Subcutaneous abdominal adipose tissue (tissue), 5 donors: ENCODE results near the gene PARD6G.

Source experiments
- H3K27ac ChIP-seq: one replicate; pipeline ENCODE4 v1.7.0; 2013; ENCODE audit warnings: low read depth, mild to moderate bottlenecking, inconsistent platforms, low read length, moderate library complexity
- H3K27me3 ChIP-seq, 5 donors: one replicate each; pipeline ENCODE4 v1.7.0; 2013; ENCODE audit warnings: low read length in 5 of 5, inconsistent platforms in 1 of 5; ENCODE audit not compliant: control insufficient read depth in 5 of 5, insufficient read depth in 4 of 5
- H3K36me3 ChIP-seq, 5 donors: one replicate each; pipeline ENCODE4 v1.7.0; 2013; ENCODE audit warnings: low read length in 5 of 5; ENCODE audit not compliant: control insufficient read depth in 5 of 5, insufficient read depth in 5 of 5
- H3K4me1 ChIP-seq, 5 donors: one replicate each; pipeline ENCODE4 v1.7.0; 2013; ENCODE audit warnings: low read length in 5 of 5, mild to moderate bottlenecking in 3 of 5, moderate library complexity in 1 of 5; ENCODE audit not compliant: control insufficient read depth in 5 of 5, insufficient read depth in 5 of 5
- H3K4me3 ChIP-seq, 5 donors: one replicate each; pipeline ENCODE4 v1.7.0; 2013; ENCODE audit warnings: low read length in 5 of 5, low read depth in 1 of 5
- H3K9ac ChIP-seq, 5 donors: one replicate each; pipeline ENCODE4 v1.7.0; 2013; ENCODE audit warnings: low read length in 5 of 5, mild to moderate bottlenecking in 4 of 5, moderate library complexity in 3 of 5
- H3K9me3 ChIP-seq, 5 donors: one replicate each; pipeline ENCODE4 v1.7.0; 2013; ENCODE audit warnings: low read length in 5 of 5; ENCODE audit not compliant: control insufficient read depth in 5 of 5
- donor health status: healthy.
- donor health status: healthy.
- donor health status: healthy.
- donor health status: healthy.
- donor health status: healthy.

Gene PARD6G

DNA sequence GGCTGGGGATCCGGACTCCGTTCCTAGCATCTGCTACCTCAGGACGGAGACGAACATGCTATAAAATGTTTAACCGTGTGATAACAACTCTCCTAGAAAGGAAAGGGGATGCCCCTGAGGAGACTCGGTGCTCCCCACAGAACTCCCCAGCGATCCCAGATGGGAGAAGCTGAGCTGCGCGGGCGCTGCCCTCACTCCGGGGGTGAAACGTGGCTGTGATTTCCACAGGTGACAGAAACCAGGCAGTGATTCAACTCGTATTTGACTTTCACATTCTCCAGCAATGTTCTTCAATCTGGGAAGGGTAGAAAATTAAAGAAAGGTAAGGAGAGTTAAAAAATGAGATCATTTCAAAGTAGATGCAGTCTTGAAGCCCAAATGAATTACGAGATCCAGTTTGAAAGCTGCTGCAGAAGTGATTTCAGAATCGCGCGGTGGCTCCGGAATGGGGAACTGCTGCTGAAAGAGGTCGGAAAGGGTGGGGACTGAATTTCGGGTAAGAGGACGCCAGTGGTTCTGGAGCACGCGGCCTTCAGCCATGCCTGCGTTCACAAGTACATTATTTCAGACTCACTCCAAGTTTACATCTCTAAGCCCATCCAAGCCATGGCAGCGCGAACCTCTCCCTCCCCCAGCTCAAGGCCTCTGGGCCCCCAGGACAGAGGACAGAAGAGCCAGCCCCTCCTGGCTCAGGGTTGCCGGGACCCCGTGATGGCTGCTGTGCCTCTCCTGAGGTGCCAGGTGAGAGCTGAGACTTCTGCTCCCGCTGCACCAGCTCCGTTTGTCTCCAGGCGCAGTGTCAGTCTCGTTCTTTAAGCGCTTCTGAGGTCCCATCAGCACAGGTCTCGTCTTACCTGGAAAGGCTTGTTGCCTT is 98.8 kb downstream of the PARD6G start:
- H3K4me1 ChIP-seq: peaks cover 0 to 29% (median 21%) of the 10 kb centered on the region in 5 donors
- no peaks in the 10 kb centered on the region for H3K9me3 ChIP-seq
- H3K36me3 ChIP-seq: peaks cover 0 to 4% (median 0%) of the 10 kb centered on the region in 5 donors
- no peak overlapping the region for H3K27ac ChIP-seq
- H3K4me3 ChIP-seq: peak overlapping the region; percentile 70 to 95 (median 77)
- H3K9ac ChIP-seq: peak overlapping the region in 3 of 5 donors; percentile 23 to 54 (median 45)
- H3K27me3 ChIP-seq: no peaks in the 10 kb centered on the region

GRCh38 chr18:80147418-80148325 is 99.6 kb downstream of the PARD6G start:
- no peak overlapping the region for H3K27ac ChIP-seq
- peak overlapping the region; percentile 70 to 95 (median 77) for H3K4me3 ChIP-seq
- peaks cover 0 to 29% (median 21%) of the 10 kb centered on the region in 5 donors for H3K4me1 ChIP-seq
- H3K9me3 ChIP-seq: no peaks in the 10 kb centered on the region
- H3K36me3 ChIP-seq: peaks cover 0 to 4% (median 0%) of the 10 kb centered on the region in 5 donors
- H3K27me3 ChIP-seq: no peaks in the 10 kb centered on the region
- peak overlapping the region in 3 of 5 donors; percentile 23 to 58 (median 54) for H3K9ac ChIP-seq

DNA sequence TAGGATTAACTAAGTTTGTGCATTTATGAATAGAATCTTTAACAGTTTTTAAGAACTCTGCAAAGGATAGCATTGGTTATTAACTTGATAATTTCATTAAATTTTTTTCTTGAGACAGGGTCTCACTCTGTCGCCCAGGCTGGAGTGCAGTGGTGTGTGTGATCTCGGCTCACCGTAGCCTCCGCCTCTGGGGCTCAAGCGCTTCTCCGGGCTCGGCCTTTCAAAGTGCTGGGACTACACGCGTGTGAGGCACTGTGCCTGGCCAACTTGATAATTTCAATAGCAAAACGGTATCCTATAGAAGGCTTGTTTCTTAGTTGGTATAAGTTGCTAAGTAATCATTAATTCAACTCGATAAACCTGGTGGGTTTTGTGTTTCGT is 100.3 kb downstream of the PARD6G start:
- H3K9ac ChIP-seq: peak overlapping the region in 1 of 5 donors; percentile 23
- H3K4me1 ChIP-seq: peaks cover 0 to 29% (median 21%) of the 10 kb centered on the region in 5 donors
- no peak overlapping the region for H3K27ac ChIP-seq

DNA sequence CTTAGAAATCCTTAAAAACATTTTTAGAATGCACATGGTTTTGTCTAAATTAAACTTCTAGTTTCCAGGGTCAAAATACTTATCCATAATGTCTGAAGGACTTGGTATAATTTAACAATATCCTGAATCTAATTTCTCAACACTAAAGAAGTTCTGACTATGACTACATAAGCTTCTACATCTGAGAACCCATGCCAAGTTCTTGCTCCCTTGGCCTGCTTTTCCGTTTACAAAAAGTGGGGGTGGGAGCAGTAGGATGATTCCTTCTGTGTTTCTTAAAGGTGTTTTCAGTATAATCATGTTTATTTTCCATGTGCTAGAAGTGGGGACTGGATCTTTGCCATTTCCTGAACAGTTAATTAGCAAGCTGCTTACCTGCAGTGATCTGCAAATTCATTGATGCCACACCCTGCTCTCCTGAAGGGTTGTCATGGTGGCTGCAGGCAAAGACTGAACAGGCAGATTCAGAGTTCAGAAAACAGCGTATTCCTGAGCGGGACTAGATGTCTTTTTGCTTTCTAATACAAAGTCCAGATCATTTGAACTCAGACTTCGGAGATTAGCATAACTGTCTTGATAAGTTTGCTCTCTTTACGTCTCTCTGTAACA is 102.0 kb downstream of the PARD6G start:
- Histone ChIP-seq H3K9me3 (no peaks in the 10 kb centered on the region), H3K4me1 (peaks cover 0 to 29% (median 21%) of the 10 kb centered on the region in 5 donors), H3K27me3 (no peaks in the 10 kb centered on the region)

More for the DNA sequence above, 100.3 kb downstream of the PARD6G start:
- Histone ChIP-seq H3K4me3 (peak overlapping the region; percentile 23 to 95 (median 75)), H3K9me3 (no peaks in the 10 kb centered on the region), H3K27me3 (no peaks in the 10 kb centered on the region), H3K36me3 (peaks cover 0 to 4% (median 0%) of the 10 kb centered on the region in 5 donors)

DNA sequence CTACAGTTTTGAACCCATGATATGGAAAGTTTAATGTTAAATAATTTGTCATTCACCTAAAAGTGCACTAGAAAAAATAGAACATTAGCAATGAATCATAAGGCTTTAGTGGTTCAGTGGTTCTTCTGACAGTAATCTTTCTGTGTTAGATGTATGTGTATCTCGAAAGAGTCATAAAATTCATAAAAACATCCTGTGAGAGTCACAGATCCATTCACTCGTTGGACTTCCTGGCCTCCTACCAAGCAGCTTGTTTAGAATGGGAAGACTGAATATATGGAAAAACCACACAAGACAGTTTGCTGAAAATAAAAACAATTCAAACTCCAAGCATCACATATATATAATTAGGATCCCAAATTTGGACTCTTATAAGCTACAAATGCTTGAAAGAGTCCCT is 103.4 kb downstream of the PARD6G start:
- Histone ChIP-seq H3K9me3 (no peaks in the 10 kb centered on the region), H3K27ac (no peak overlapping the region), H3K9ac (no peak overlapping the region), H3K36me3 (peaks cover 4 to 18% (median 11%) of the 10 kb centered on the region in 5 donors), H3K4me1 (peaks cover 0 to 27% (median 20%) of the 10 kb centered on the region in 5 donors), H3K27me3 (no peaks in the 10 kb centered on the region), H3K4me3 (no peak overlapping the region)

More for the DNA sequence above, 102.0 kb downstream of the PARD6G start:
- Histone ChIP-seq H3K9ac (no peak overlapping the region), H3K36me3 (peaks cover 0 to 8% (median 4%) of the 10 kb centered on the region in 5 donors), H3K27ac (no peak overlapping the region), H3K4me3 (no peak overlapping the region)

DNA sequence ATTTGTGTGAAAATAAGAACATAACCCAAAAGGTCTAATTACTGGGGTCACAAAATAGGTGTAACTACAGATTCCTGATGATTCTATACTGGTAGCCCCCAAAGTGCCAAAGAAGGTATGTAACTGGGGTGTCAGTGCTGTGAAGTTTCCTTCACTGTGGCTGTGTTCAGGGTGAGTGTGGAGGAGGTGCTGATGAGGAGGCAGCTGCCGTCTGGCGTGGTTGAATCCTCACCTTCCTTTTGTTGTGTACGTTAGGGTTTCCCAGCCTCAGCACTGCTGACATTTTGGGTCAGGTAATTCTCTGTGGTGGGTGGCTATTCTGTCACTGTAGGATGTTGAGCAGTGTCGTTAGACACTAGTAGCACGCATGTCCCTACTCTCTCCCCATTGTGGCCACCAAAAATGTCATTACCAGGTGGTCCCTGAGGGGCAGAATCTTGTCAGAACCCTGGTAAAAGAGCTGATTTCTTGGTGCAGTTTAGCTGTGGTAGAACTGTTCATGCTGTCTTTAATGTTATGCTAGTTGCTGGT is 106.8 kb downstream of the PARD6G start:
- H3K4me3 ChIP-seq: no peak overlapping the region
- H3K36me3 ChIP-seq: peaks cover 12 to 49% (median 38%) of the 10 kb centered on the region in 5 donors
- no peak overlapping the region for H3K27ac ChIP-seq
- H3K9ac ChIP-seq: no peak overlapping the region
- H3K27me3 ChIP-seq: no peaks in the 10 kb centered on the region
- peaks cover 0 to 8% (median 0%) of the 10 kb centered on the region in 5 donors for H3K4me1 ChIP-seq
- no peaks in the 10 kb centered on the region for H3K9me3 ChIP-seq

- H3K36me3 ChIP-seq: peaks cover 27 to 66% (median 56%) of the 10 kb centered on the region in 5 donors
- H3K9me3 ChIP-seq: no peaks in the 10 kb centered on the region
- no peaks in the 10 kb centered on the region for H3K27me3 ChIP-seq
- H3K4me1 ChIP-seq: no peaks in the 10 kb centered on the region
- no peak overlapping the region for H3K4me3 ChIP-seq
- no peak overlapping the region for H3K27ac ChIP-seq
- no peak overlapping the region for H3K9ac ChIP-seq
These were observed 109.3 kb downstream of the PARD6G start for GRCh38 chr18:80137976-80138375.

- no peaks in the 10 kb centered on the region for H3K9me3 ChIP-seq
- H3K9ac ChIP-seq: no peak overlapping the region
- H3K4me1 ChIP-seq: no peaks in the 10 kb centered on the region
- H3K4me3 ChIP-seq: no peak overlapping the region
- no peak overlapping the region for H3K27ac ChIP-seq
- H3K27me3 ChIP-seq: no peaks in the 10 kb centered on the region
- H3K36me3 ChIP-seq: peaks cover 28 to 68% (median 56%) of the 10 kb centered on the region in 5 donors
These were observed 110.2 kb downstream of the PARD6G start for GRCh38 chr18:80137137-80137536.

GRCh38 chr18:80136679-80137078 is 110.6 kb downstream of the PARD6G start:
- Histone ChIP-seq H3K27me3 (no peaks in the 10 kb centered on the region), H3K4me1 (no peaks in the 10 kb centered on the region), H3K36me3 (peaks cover 28 to 68% (median 56%) of the 10 kb centered on the region in 5 donors), H3K9ac (no peak overlapping the region), H3K9me3 (no peaks in the 10 kb centered on the region), H3K4me3 (no peak overlapping the region), H3K27ac (no peak overlapping the region)
